Psoas muscle (tissue), 8 donors: Measurements from ENCODE around the gene CHST11. TPM values are rescaled to one million over a fixed set of nuclear protein-coding genes. Genes with fewer than 3 reads are reported as not detected.

Source experiments
- ATAC-seq, 4 donors: fragments of 200-7000 bp; cut with Tn5 transposase; one replicate each; pipeline ENCODE4 v1.9.1; 2020; ENCODE audit warnings: moderate library complexity in 3 of 4, mild to moderate bottlenecking in 2 of 4
- DNase-seq, 2 donors: peaks; one replicate each; pipeline ENCODE4 v3.0.0-alpha.2; 2020
- H3K27ac ChIP-seq: fragments of 200-600 bp; one replicate; pipeline ENCODE4 v1.8.0; 2022
- H3K27me3 ChIP-seq, 3 donors: fragments of 200-600 bp in 1 of 3; one replicate each; pipeline versions ENCODE4 v1.6.1 to v1.8.0; 2013 to 2022; ENCODE audit warnings: low read length in 2 of 3, mild to moderate bottlenecking in 2 of 3, moderate library complexity in 1 of 3; ENCODE audit not compliant: insufficient read depth in 3 of 3
- H3K36me3 ChIP-seq, 2 donors: fragments of 200-600 bp in 1 of 2; one replicate each; pipeline versions ENCODE4 v1.6.1 to v1.8.0; 2013 to 2022; ENCODE audit warnings: low read depth in 1 of 2, mild to moderate bottlenecking in 1 of 2, moderate library complexity in 1 of 2; ENCODE audit not compliant: insufficient read depth in 1 of 2
- H3K4me1 ChIP-seq: fragments of 200-600 bp; one replicate; pipeline ENCODE4 v1.8.0; 2022
- H3K4me3 ChIP-seq: fragments of 200-600 bp; one replicate; pipeline ENCODE4 v1.8.0; 2022; ENCODE audit warnings: mild to moderate bottlenecking
- H3K9me3 ChIP-seq: fragments of 200-600 bp; one replicate; pipeline ENCODE4 v1.8.0; 2022
- CTCF ChIP-seq: fragments of 200-600 bp; IDR thresholded peaks from one replicate; pipeline ENCODE4 v1.8.0; 2022; ENCODE audit warnings: antibody characterized with exemption
- WGBS, 3 donors: extraction: QIAGEN DNeasy Blood & Tissue Kit; methylation state at CpG; one replicate each; pipeline versions ENCODE4 v1.1.6 to v1.1.7; 2013; 5-methylcytosine and 5-hydroxymethylcytosine counted together
- intact Hi-C, 2 donors: fragments of 100-400 bp; cut with DNase I; formaldehyde crosslinking; loops; one replicate each; pipeline versions ENCODE4 v1.11.0 to v1.14.2; 2022
- polyA plus RNA-seq, 3 donors: library from polyadenylated mRNA; stranded (reverse); fragments of 200-250 nt; gene quantifications; one replicate each; pipeline ENCODE4 v1.2.3, GENCODE V29; 2013
- total RNA-seq, 4 donors: library from RNA; stranded (reverse); fragmentation: NEBNext Ultra II Directional in 2 of 4; extraction: Animal tissue kit (Norgen Biotek cat#: 25700) in 2 of 4; gene quantifications; one replicate each; pipeline versions ENCODE4 v1.2.1 to v1.2.4, GENCODE V29; 2021 to 2023
- donor health status: healthy with polysubstance abuse.
- donor health status: DM: no; HTN: no; CAD: no; lungs with moderate emphysema.
- donor health status: Bipolar disorder and iron deficiency.
- donor health status: healthy.
- donor health status: DM: yes; HTN: yes; CAD: no.
- donor health status: DM: no; HTN: no; CAD: no.
- donor health status: DM: no; HTN: no; CAD: no.
- donor health status: DM: yes; HTN: yes; CAD: no.

Gene CHST11
- total and polyA plus RNA-seq, 7 donors: 0.52 to 1.6 (median 1.0) TPM

- H3K27me3 ChIP-seq: peaks cover 0 to 1% (median 0%) of the 10 kb centered on the region in 3 donors
- TF ChIP-seq CTCF: no peak
- ATAC-seq: peak in 3 of 4 donors; percentile 42 to 57 (median 56)
- no peaks in the 10 kb centered on the region for H3K9me3 ChIP-seq
- no peaks in the 10 kb centered on the region for H3K4me1 ChIP-seq
- no peaks in the 10 kb centered on the region for H3K36me3 ChIP-seq
- H3K27ac ChIP-seq: no peak overlapping the region
- WGBS, 3 donors: 54 to 68% (median 61%) methylated on average over 6 of the region's 6 CpGs
- intact Hi-C loops: no loop called here
- no peak for DNase-seq
- H3K4me3 ChIP-seq: no peak overlapping the region
These were observed 121.7 kb downstream of the CHST11 start for GRCh38 chr12:104578453-104578852.

- H3K4me3 ChIP-seq: no peak overlapping the region
- no peaks in the 10 kb centered on the region for H3K4me1 ChIP-seq
- H3K27ac ChIP-seq: no peak overlapping the region
- DNase-seq (no peak), ATAC-seq (no peak)
- no peaks in the 10 kb centered on the region for H3K9me3 ChIP-seq
- 73 to 78% (median 73%) methylated on average over 7 of the region's 7 CpGs for whole genome bisulfite sequencing, 3 donors
- TF ChIP-seq CTCF: no peak
- intact Hi-C loops: no loop called here
- peaks cover 0 to 1% (median 0%) of the 10 kb centered on the region in 3 donors for H3K27me3 ChIP-seq
- H3K36me3 ChIP-seq: no peaks in the 10 kb centered on the region
These were observed 123.2 kb downstream of the CHST11 start for GRCh38 chr12:104579718-104580495.

GRCh38 chr12:104581005-104581570, 124.3 kb downstream of the CHST11 start:
- no peak overlapping the region for H3K4me3 ChIP-seq
- DNase-seq (no peak), ATAC-seq (no peak)
- TF ChIP-seq CTCF: no peak
- H3K27me3 ChIP-seq: peaks cover 0 to 1% (median 0%) of the 10 kb centered on the region in 3 donors
- 50 to 72% (median 62%) methylated on average over 2 of the region's 2 CpGs for WGBS, 3 donors
- no peaks in the 10 kb centered on the region for H3K9me3 ChIP-seq
- no peaks in the 10 kb centered on the region for H3K36me3 ChIP-seq
- H3K4me1 ChIP-seq: no peaks in the 10 kb centered on the region
- no peak overlapping the region for H3K27ac ChIP-seq
- intact Hi-C loops: no loop called here

GRCh38 chr12:104582739-104583138, 126.0 kb downstream of the CHST11 start:
- no peaks in the 10 kb centered on the region for H3K4me1 ChIP-seq
- ATAC-seq (no peak), DNase-seq (no peak)
- intact Hi-C loops: no loop called here
- WGBS, 3 donors: 87 to 89% (median 87%) methylated on average over 4 of the region's 4 CpGs
- no peak overlapping the region for H3K27ac ChIP-seq
- no peaks in the 10 kb centered on the region for H3K9me3 ChIP-seq
- H3K27me3 ChIP-seq: peaks cover 0 to 1% (median 0%) of the 10 kb centered on the region in 3 donors
- H3K4me3 ChIP-seq: no peak overlapping the region
- no peak for TF ChIP-seq CTCF
- H3K36me3 ChIP-seq: no peaks in the 10 kb centered on the region
